Measurements from ENCODE around the gene L3MBTL2. TPM values are rescaled to one million over a fixed set of nuclear protein-coding genes. Genes with fewer than 3 reads are reported as not detected.

The L3MBTL2 gene
- total RNA-seq, 1 experiment from 2014 or later = 33.6 TPM

DNA sequence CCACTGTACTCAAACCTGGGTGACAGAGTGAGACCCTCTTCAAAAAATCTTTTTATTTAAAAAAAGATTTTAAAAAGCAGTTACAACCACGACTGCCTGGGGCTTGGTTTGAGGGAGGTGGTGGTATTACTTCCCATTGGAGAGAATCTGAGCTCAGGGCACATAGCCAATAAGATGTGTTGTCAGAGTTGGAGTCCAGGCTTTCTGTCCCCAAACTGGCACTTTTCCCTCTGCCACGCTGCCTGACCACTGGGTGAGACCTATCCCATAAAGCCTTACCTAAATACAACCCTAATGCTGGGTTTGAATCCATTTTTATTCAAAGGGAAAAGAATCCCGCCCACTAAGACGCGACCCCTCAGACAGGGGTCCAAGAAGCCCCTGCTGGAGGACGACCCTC is 24.1 kb downstream of the L3MBTL2 start:
- Histone ChIP-seq H2BK15ac (ENCODE audit: low read depth, low read length) (no peak overlapping the region), H2BK5ac (ENCODE audit: insufficient read length, low read length) (no peak overlapping the region), H3K14ac (ENCODE audit: insufficient read depth, low read length) (no peak overlapping the region), H3K4me2 (ENCODE audit: insufficient read depth, insufficient read length, low read length) (no peak overlapping the region), H3K9me3 (ENCODE audit: control insufficient read depth, low read depth, low read length) (no peaks in the 10 kb centered on the region), H2AK5ac (ENCODE audit: insufficient read length, low read length) (no peak overlapping the region), H4K91ac (ENCODE audit: insufficient read length, low read depth, low read length) (no peak overlapping the region), H3K23me2 (ENCODE audit: insufficient read length, low read depth, low read length, poor library complexity, severe bottlenecking) (no peaks in the 10 kb centered on the region), H3K56ac (ENCODE audit: insufficient read length, low read depth, low read length) (no peak overlapping the region), H3K4ac (ENCODE audit: low read depth, low read length) (no peak overlapping the region), H3K23ac (ENCODE audit: insufficient read length, low read depth, low read length) (no peak overlapping the region), H4K5ac (ENCODE audit: insufficient read length, low read depth, low read length) (no peak overlapping the region), H2BK120ac (ENCODE audit: low read depth, low read length, poor library complexity, severe bottlenecking) (no peak overlapping the region), H3K4me1 (ENCODE audit: insufficient read depth, low read length) (no peaks in the 10 kb centered on the region), H3K9ac (ENCODE audit: extremely low read depth, insufficient read length, low read length) (no peak overlapping the region), H2BK20ac (ENCODE audit: low read depth, low read length, poor library complexity, severe bottlenecking) (no peak overlapping the region), H4K8ac (replicated peaks; ENCODE audit: insufficient read length, low read depth, low read length) (no peak overlapping the region), H3K79me1 (ENCODE audit: insufficient read depth, low read depth, low read length, poor library complexity, severe bottlenecking) (no peaks in the 10 kb centered on the region), H2BK12ac (ENCODE audit: insufficient read length, low read depth, low read length) (no peak overlapping the region), H3T11ph (ENCODE audit: low read length) (no peak overlapping the region), H3K79me2 (ENCODE audit: insufficient read depth, low read length) (no peaks in the 10 kb centered on the region), H3K27me3 (ENCODE audit: insufficient read depth, low read length) (no peaks in the 10 kb centered on the region; the same call in 1 of the 2 replicates), H3K18ac (ENCODE audit: insufficient read length, low read depth, low read length) (no peak overlapping the region), H4K20me1 (ENCODE audit: control insufficient read depth, insufficient read depth, insufficient read length) (no peaks in the 10 kb centered on the region), H2AFZ (ENCODE audit: low read length) (no peak overlapping the region), H3K27ac (ENCODE audit: insufficient read length, low read depth, low read length) (no peak overlapping the region)
- Mint-ChIP-seq H3K9me3 (no peaks in the 10 kb centered on the region), H3K4me3 (no peak overlapping the region), H3K27me3 (ENCODE audit: low read depth) (no peaks in the 10 kb centered on the region), H3K36me3 (ENCODE audit: insufficient read depth in 1 of 3, low read depth in 3 of 3) (peaks cover 9 to 59% (median 34%) of the 10 kb centered on the region in 3 experiments; a peak in 6 of 7 replicates), H3K27ac (no peak overlapping the region), H3K4me1 (no peaks in the 10 kb centered on the region)
- no peak for DNase-seq
- WGBS (ENCODE audit: extremely low coverage, insufficient read length, low lambda C conversion rate) = no CpG with 5 or more reads among the region's 6 CpGs
- TF ChIP-seq, protein P1, sequence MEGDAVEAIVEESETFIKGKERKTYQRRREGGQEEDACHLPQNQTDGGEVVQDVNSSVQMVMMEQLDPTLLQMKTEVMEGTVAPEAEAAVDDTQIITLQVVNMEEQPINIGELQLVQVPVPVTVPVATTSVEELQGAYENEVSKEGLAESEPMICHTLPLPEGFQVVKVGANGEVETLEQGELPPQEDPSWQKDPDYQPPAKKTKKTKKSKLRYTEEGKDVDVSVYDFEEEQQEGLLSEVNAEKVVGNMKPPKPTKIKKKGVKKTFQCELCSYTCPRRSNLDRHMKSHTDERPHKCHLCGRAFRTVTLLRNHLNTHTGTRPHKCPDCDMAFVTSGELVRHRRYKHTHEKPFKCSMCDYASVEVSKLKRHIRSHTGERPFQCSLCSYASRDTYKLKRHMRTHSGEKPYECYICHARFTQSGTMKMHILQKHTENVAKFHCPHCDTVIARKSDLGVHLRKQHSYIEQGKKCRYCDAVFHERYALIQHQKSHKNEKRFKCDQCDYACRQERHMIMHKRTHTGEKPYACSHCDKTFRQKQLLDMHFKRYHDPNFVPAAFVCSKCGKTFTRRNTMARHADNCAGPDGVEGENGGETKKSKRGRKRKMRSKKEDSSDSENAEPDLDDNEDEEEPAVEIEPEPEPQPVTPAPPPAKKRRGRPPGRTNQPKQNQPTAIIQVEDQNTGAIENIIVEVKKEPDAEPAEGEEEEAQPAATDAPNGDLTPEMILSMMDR (conservative IDR thresholded peaks at IDR 0.05) = no peak
